ENCODE results near the gene FRMD3. TPM values are rescaled to one million over a fixed set of nuclear protein-coding genes. Genes with fewer than 3 reads are reported as not detected.
"Not testable (repeated sequence)": the region's sequence is repeated elsewhere in the genome, so short reads cannot be mapped to it uniquely, and the experiment has no call there.

Gene FRMD3
- total RNA-seq, 2 experiments from 2014 or later, result 0.62 to 1.1 TPM

- Mint-ChIP-seq H3K9me3 (no peaks in the 10 kb centered on the region), H3K27ac (no peak overlapping the region), H3K27me3 (peaks cover 20% of the 10 kb centered on the region), H3K4me3 (no peak overlapping the region), H3K4me1 (no peaks in the 10 kb centered on the region), H3K36me3 (ENCODE audit: low read depth) (no peaks in the 10 kb centered on the region)
- POLR2A ChIA-PET, result interaction anchor here (0.6 kb wide), 1 partner anchor 262 kb away, joined by 3 read pairs; no protein-coding TSS in a partner anchor
- CTCF ChIA-PET, result interaction anchor here (0.9 to 3.0 kb wide), 4 partner anchors 9 to 364 kb away, joined by 3 to 19 read pairs (median 4); no protein-coding TSS in a partner anchor
- peak; percentile 12 for DNase-seq
These were observed 5.9 kb upstream of the FRMD3 start for GRCh38 chr9:83544002-83544698.

- no peak for DNase-seq
- Mint-ChIP-seq H3K27me3 (peaks cover 50% of the 10 kb centered on the region), H3K4me3 (peak overlapping the region; percentile 56), H3K27ac (no peak overlapping the region), H3K36me3 (ENCODE audit: low read depth) (no peaks in the 10 kb centered on the region), H3K9me3 (no peaks in the 10 kb centered on the region), H3K4me1 (peaks cover 3% of the 10 kb centered on the region)
- POLR2A ChIA-PET, result no interaction called here
- CTCF ChIA-PET, result no interaction called here
These were observed 663 bp upstream of the FRMD3 start for GRCh38 chr9:83538890-83539238.

- CTCF ChIA-PET, result interaction anchor here (0.6 to 1.1 kb wide), 3 partner anchors 15 to 476 kb away, joined by 3 to 4 read pairs (median 4); no protein-coding TSS in a partner anchor
- Mint-ChIP-seq H3K36me3 (ENCODE audit: low read depth) (no peaks in the 10 kb centered on the region), H3K27me3 (peaks cover 52% of the 10 kb centered on the region)
These were observed 650 bp downstream of the FRMD3 start for GRCh38 chr9:83537331-83538171.

GRCh38 chr9:83536332-83536731 is 1.9 kb downstream of the FRMD3 start:
- no peaks in the 10 kb centered on the region for H3K9me3 Mint-ChIP-seq
- POLR2A ChIA-PET, result no interaction called here
- CTCF ChIA-PET, result no interaction called here
- H3K27ac Mint-ChIP-seq, result no peak overlapping the region
- DNase-seq, result no peak
- no peak overlapping the region for H3K4me3 Mint-ChIP-seq
- peaks cover 52% of the 10 kb centered on the region for H3K27me3 Mint-ChIP-seq
- H3K36me3 Mint-ChIP-seq (ENCODE audit: low read depth), result no peaks in the 10 kb centered on the region
- H3K4me1 Mint-ChIP-seq, result peaks cover 3% of the 10 kb centered on the region

More at GRCh38 chr9:83537331-83538171, 650 bp downstream of the FRMD3 start:
- peak overlapping the region; percentile 22 for H3K4me3 Mint-ChIP-seq
- H3K9me3 Mint-ChIP-seq, result no peaks in the 10 kb centered on the region
- H3K27ac Mint-ChIP-seq, result no peak overlapping the region
- no peak for DNase-seq
- peaks cover 3% of the 10 kb centered on the region for H3K4me1 Mint-ChIP-seq
- POLR2A ChIA-PET, result no interaction called here

GRCh38 chr9:83535736-83536135 is 2.5 kb downstream of the FRMD3 start:
- Mint-ChIP-seq H3K27me3 (peaks cover 46% of the 10 kb centered on the region), H3K4me1 (peaks cover 3% of the 10 kb centered on the region), H3K4me3 (no peak overlapping the region), H3K36me3 (ENCODE audit: low read depth) (no peaks in the 10 kb centered on the region), H3K9me3 (no peaks in the 10 kb centered on the region), H3K27ac (no peak overlapping the region)
- ChIA-PET CTCF (interaction anchor here (0.7 kb wide), 1 partner anchor 20 kb away, joined by 3 read pairs; no protein-coding TSS in a partner anchor), POLR2A (no interaction called here)
- DNase-seq, result no peak

GRCh38 chr9:83533296-83533695 is 4.9 kb downstream of the FRMD3 start:
- Mint-ChIP-seq H3K36me3 (ENCODE audit: low read depth) (no peaks in the 10 kb centered on the region), H3K4me3 (no peak overlapping the region), H3K9me3 (no peaks in the 10 kb centered on the region), H3K27me3 (peaks cover 23% of the 10 kb centered on the region), H3K4me1 (no peaks in the 10 kb centered on the region), H3K27ac (no peak overlapping the region)
- DNase-seq, result no peak
- ChIA-PET POLR2A (no interaction called here), CTCF (no interaction called here)

GRCh38 chr9:83526901-83527300 is 11.3 kb downstream of the FRMD3 start:
- no peak overlapping the region for H3K4me3 Mint-ChIP-seq
- ChIA-PET POLR2A (no interaction called here), CTCF (interaction anchor here (0.7 kb wide), 1 partner anchor 21 kb away, joined by 6 read pairs; no protein-coding TSS in a partner anchor)
- no peak for DNase-seq
- no peaks in the 10 kb centered on the region for H3K4me1 Mint-ChIP-seq
- peaks cover 4% of the 10 kb centered on the region for H3K27me3 Mint-ChIP-seq
- H3K9me3 Mint-ChIP-seq, result no peaks in the 10 kb centered on the region
- H3K36me3 Mint-ChIP-seq (ENCODE audit: low read depth), result no peaks in the 10 kb centered on the region
- H3K27ac Mint-ChIP-seq, result no peak overlapping the region

- CTCF ChIA-PET, result interaction anchor here (0.7 kb wide), 1 partner anchor 20 kb away, joined by 6 read pairs; no protein-coding TSS in a partner anchor
- no peak overlapping the region for H3K27ac Mint-ChIP-seq
These were observed 12.0 kb downstream of the FRMD3 start for GRCh38 chr9:83526211-83526610.

GRCh38 chr9:83523684-83524083 is 14.5 kb downstream of the FRMD3 start:
- Mint-ChIP-seq H3K27ac (no peak overlapping the region), H3K36me3 (ENCODE audit: low read depth) (no peaks in the 10 kb centered on the region), H3K9me3 (no peaks in the 10 kb centered on the region), H3K4me1 (no peaks in the 10 kb centered on the region), H3K27me3 (peaks cover 4% of the 10 kb centered on the region), H3K4me3 (no peak overlapping the region)
- no peak for DNase-seq
- CTCF ChIA-PET, result interaction anchor here (0.5 kb wide), 1 partner anchor 118 kb away, joined by 3 read pairs; no protein-coding TSS in a partner anchor
- POLR2A ChIA-PET, result no interaction called here

More at GRCh38 chr9:83526211-83526610, 12.0 kb downstream of the FRMD3 start:
- POLR2A ChIA-PET, result no interaction called here
- H3K9me3 Mint-ChIP-seq, result no peaks in the 10 kb centered on the region
- no peaks in the 10 kb centered on the region for H3K4me1 Mint-ChIP-seq
- no peak overlapping the region for H3K4me3 Mint-ChIP-seq
- DNase-seq, result no peak
- H3K27me3 Mint-ChIP-seq, result peaks cover 4% of the 10 kb centered on the region
- H3K36me3 Mint-ChIP-seq (ENCODE audit: low read depth), result no peaks in the 10 kb centered on the region

- DNase-seq, result no peak
- Mint-ChIP-seq H3K27ac (no peak overlapping the region), H3K4me3 (no peak overlapping the region), H3K27me3 (peaks cover 15% of the 10 kb centered on the region), H3K4me1 (no peaks in the 10 kb centered on the region), H3K36me3 (ENCODE audit: low read depth) (no peaks in the 10 kb centered on the region), H3K9me3 (no peaks in the 10 kb centered on the region)
- POLR2A ChIA-PET, result no interaction called here
- CTCF ChIA-PET, result interaction anchor here (0.6 kb wide), 1 partner anchor 16 kb away, joined by 4 read pairs; no protein-coding TSS in a partner anchor
These were observed 16.8 kb downstream of the FRMD3 start for GRCh38 chr9:83521411-83521810.

- H3K9me3 Mint-ChIP-seq, result no peaks in the 10 kb centered on the region
- no peak overlapping the region for H3K4me3 Mint-ChIP-seq
- no peak for DNase-seq
- ChIA-PET CTCF (interaction anchor here (0.6 kb wide), 1 partner anchor 16 kb away, joined by 4 read pairs; no protein-coding TSS in a partner anchor), POLR2A (no interaction called here)
- peaks cover 15% of the 10 kb centered on the region for H3K27me3 Mint-ChIP-seq
- H3K36me3 Mint-ChIP-seq (ENCODE audit: low read depth), result no peaks in the 10 kb centered on the region
- H3K4me1 Mint-ChIP-seq, result no peaks in the 10 kb centered on the region
- peak overlapping the region; percentile 25 for H3K27ac Mint-ChIP-seq
These were observed 17.2 kb downstream of the FRMD3 start for GRCh38 chr9:83521011-83521410.

GRCh38 chr9:83520292-83520691 is 17.9 kb downstream of the FRMD3 start:
- CTCF ChIA-PET, result interaction anchor here (0.6 kb wide), 1 partner anchor 103 kb away, joined by 4 read pairs; no protein-coding TSS in a partner anchor
- Mint-ChIP-seq H3K27ac (no peak overlapping the region), H3K4me1 (no peaks in the 10 kb centered on the region), H3K9me3 (no peaks in the 10 kb centered on the region), H3K27me3 (peaks cover 19% of the 10 kb centered on the region), H3K4me3 (no peak overlapping the region), H3K36me3 (ENCODE audit: low read depth) (no peaks in the 10 kb centered on the region)
- POLR2A ChIA-PET, result no interaction called here
- no peak for DNase-seq

GRCh38 chr9:83517980-83518379 is 20.2 kb downstream of the FRMD3 start:
- DNase-seq; H3K36me3 Mint-ChIP-seq (ENCODE audit: low read depth); H3K4me1 Mint-ChIP-seq; H3K4me3 Mint-ChIP-seq; H3K9me3 Mint-ChIP-seq; H3K27ac Mint-ChIP-seq; CTCF ChIA-PET; POLR2A ChIA-PET: not testable (repeated sequence)
- H3K27me3 Mint-ChIP-seq, result peaks cover 21% of the 10 kb centered on the region

Data from activated CD4-positive, alpha-beta T cell treated with anti-CD3 and anti-CD28 coated beads, Interleukin-2, amount 10 ng/mL, durations not matched to agents 7 days and 5 days (primary cell).